Small intestine (tissue), 7 donors: ENCODE results near the gene ZCWPW1. TPM values are rescaled to one million over a fixed set of nuclear protein-coding genes. Genes with fewer than 3 reads are reported as not detected.
"Not testable (repeated sequence)": the region's sequence is repeated elsewhere in the genome, so short reads cannot be mapped to it uniquely, and the experiment has no call there.

ENCODE experiments used
- DNase-seq, 2 donors: peaks; one replicate each; pipeline versions ENCODE4 v3.0.0 to v3.0.0-alpha.2; 2013
- FAIRE-seq: peaks from 2 replicates; lab custom pipeline; 2012; peaks lifted over from hg19 to GRCh38; lab: Jason Lieb, UNC
- H3K27ac ChIP-seq, 3 donors: one replicate each; pipeline ENCODE4 v1.5.1; 2013; ENCODE audit warnings: low read length in 2 of 3, mild to moderate bottlenecking in 2 of 3, control low read depth in 1 of 3, inconsistent platforms in 1 of 3, low read depth in 1 of 3, moderate library complexity in 1 of 3
- H3K27me3 ChIP-seq, 3 donors: one replicate each; pipeline ENCODE4 v1.6.1; 2013; ENCODE audit warnings: low read length in 3 of 3, inconsistent platforms in 1 of 3; ENCODE audit not compliant: control insufficient read depth in 3 of 3, insufficient read depth in 3 of 3
- H3K36me3 ChIP-seq, 3 donors: one replicate each; pipeline ENCODE4 v1.6.1; 2013; ENCODE audit warnings: low read length in 3 of 3, inconsistent platforms in 1 of 3, low read depth in 1 of 3, mild to moderate bottlenecking in 1 of 3, moderate library complexity in 1 of 3; ENCODE audit not compliant: control insufficient read depth in 3 of 3, insufficient read depth in 2 of 3
- H3K4me1 ChIP-seq, 3 donors: one replicate each; pipeline ENCODE4 v1.6.1; 2013; ENCODE audit warnings: low read length in 2 of 3, inconsistent platforms in 1 of 3, low read depth in 1 of 3, mild to moderate bottlenecking in 1 of 3, moderate library complexity in 1 of 3; ENCODE audit not compliant: control insufficient read depth in 3 of 3, insufficient read depth in 2 of 3
- H3K4me3 ChIP-seq, 3 donors: one replicate each; pipeline ENCODE4 v1.5.1; 2013; ENCODE audit warnings: low read length in 3 of 3, control low read depth in 1 of 3, inconsistent platforms in 1 of 3, low read depth in 1 of 3, mild to moderate bottlenecking in 1 of 3, moderate library complexity in 1 of 3
- H3K9me3 ChIP-seq, 2 donors: one replicate each; pipeline ENCODE4 v1.6.1; 2013; ENCODE audit warnings: low read depth in 1 of 2, low read length in 1 of 2; ENCODE audit not compliant: control insufficient read depth in 2 of 2, insufficient read depth in 1 of 2
- WGBS, 3 donors: extraction: QIAGEN DNeasy Blood & Tissue Kit; methylation state at CpG; one replicate each; pipeline ENCODE4 v1.1.7; 2013; 5-methylcytosine and 5-hydroxymethylcytosine counted together
- polyA plus RNA-seq, 4 donors: library from polyadenylated mRNA; stranded (reverse) in 3 of 4; unstranded in 1 of 4; fragments of 200-250 nt in 3 of 4; fragments of 120-200 nt in 1 of 4; gene quantifications; one replicate each; pipeline versions ENCODE4 v1.2.1 to v1.2.3, GENCODE V29; 2013
- donor health status: healthy with polysubstance abuse.
- donor health status: control.
- donor health status: control.
- donor health status: Bipolar disorder and iron deficiency.
- donor health status: healthy.

Gene ZCWPW1
- polyA plus RNA-seq, 4 donors: 1.3 to 6.5 (median 4.8) TPM

- Histone ChIP-seq H3K9me3 (no peaks in the 10 kb centered on the region), H3K27me3 (no peaks in the 10 kb centered on the region), H3K4me3 (no peak overlapping the region), H3K4me1 (peaks cover 0 to 5% (median 0%) of the 10 kb centered on the region in 3 donors), H3K27ac (no peak overlapping the region), H3K36me3 (peaks cover 0 to 62% (median 11%) of the 10 kb centered on the region in 3 donors)
- FAIRE-seq (no peak), DNase-seq (no peak)
- 92 to 100% (median 98%) methylated on average over 2 of the region's 2 CpGs for WGBS, 3 donors
These were observed 36.3 kb upstream of the ZCWPW1 start for GRCh38 chr7:100464791-100465190.

- no peaks in the 10 kb centered on the region for H3K4me1 ChIP-seq
- WGBS, 3 donors: 84 to 90% (median 86%) methylated on average over 7 of the region's 7 CpGs
- no peaks in the 10 kb centered on the region for H3K27me3 ChIP-seq
- peaks cover 0 to 62% (median 11%) of the 10 kb centered on the region in 3 donors for H3K36me3 ChIP-seq
- no peaks in the 10 kb centered on the region for H3K9me3 ChIP-seq
- no peak within 1 kb of the TSS for H3K27ac ChIP-seq
- no peak for DNase-seq
- no peak within 1 kb of the TSS for H3K4me3 ChIP-seq
- no peak for FAIRE-seq
These were observed 35.7 kb upstream of the ZCWPW1 start, which contains the start of gene SPACDR for GRCh38 chr7:100464210-100464660. TSS of gene SPACDR (minus strand) at chr7:100464260. CDS start at chr7:100464025, 235 bp downstream.

GRCh38 chr7:100457033-100457432 lies 28.5 kb upstream of the ZCWPW1 start:
- DNase-seq (no peak), FAIRE-seq (no peak)
- Histone ChIP-seq H3K36me3 (peaks cover 0 to 29% (median 2%) of the 10 kb centered on the region in 3 donors), H3K27ac (no peak overlapping the region), H3K9me3 (no peaks in the 10 kb centered on the region), H3K4me3 (no peak overlapping the region), H3K4me1 (no peaks in the 10 kb centered on the region), H3K27me3 (no peaks in the 10 kb centered on the region)
- WGBS, 3 donors: 91 to 95% (median 94%) methylated on average over 6 of the region's 6 CpGs

- H3K9me3 ChIP-seq: no peaks in the 10 kb centered on the region
- WGBS, 3 donors: 88 to 94% (median 89%) methylated on average over 14 of the region's 14 CpGs
These were observed 28.1 kb upstream of the ZCWPW1 start for GRCh38 chr7:100456562-100456961.

GRCh38 chr7:100455206-100455605 lies 26.7 kb upstream of the ZCWPW1 start:
- FAIRE-seq (no peak), DNase-seq (no peak)
- Histone ChIP-seq H3K36me3 (peaks cover 0 to 19% (median 2%) of the 10 kb centered on the region in 3 donors), H3K4me3 (no peak overlapping the region), H3K27ac (no peak overlapping the region), H3K27me3 (no peaks in the 10 kb centered on the region), H3K4me1 (peaks cover 0 to 7% (median 0%) of the 10 kb centered on the region in 3 donors), H3K9me3 (no peaks in the 10 kb centered on the region)
- WGBS, 3 donors: 66 to 88% (median 73%) methylated on average over 3 of the region's 3 CpGs

More at GRCh38 chr7:100456562-100456961, 28.1 kb upstream of the ZCWPW1 start:
- Histone ChIP-seq H3K27ac (no peak overlapping the region), H3K36me3 (peaks cover 0 to 28% (median 2%) of the 10 kb centered on the region in 3 donors), H3K4me3 (no peak overlapping the region), H3K27me3 (no peaks in the 10 kb centered on the region), H3K4me1 (no peaks in the 10 kb centered on the region)
- DNase-seq: no peak
- no peak for FAIRE-seq

- WGBS, 3 donors: 91 to 96% (median 94%) methylated on average over 8 of the region's 8 CpGs
- not testable (repeated sequence) for H3K9me3 ChIP-seq, H3K27ac ChIP-seq, H3K27me3 ChIP-seq, H3K4me3 ChIP-seq, DNase-seq, FAIRE-seq
- Histone ChIP-seq H3K4me1 (peaks cover 0 to 10% (median 0%) of the 10 kb centered on the region in 3 donors), H3K36me3 (peaks cover 0 to 12% (median 2%) of the 10 kb centered on the region in 3 donors)
These were observed 25.4 kb upstream of the ZCWPW1 start for GRCh38 chr7:100453854-100454253.

GRCh38 chr7:100452513-100452912 lies 24.0 kb upstream of the ZCWPW1 start:
- Histone ChIP-seq H3K27me3 (no peaks in the 10 kb centered on the region), H3K27ac (no peak overlapping the region), H3K9me3 (no peaks in the 10 kb centered on the region), H3K4me3 (no peak overlapping the region), H3K4me1 (peaks cover 0 to 10% (median 0%) of the 10 kb centered on the region in 3 donors), H3K36me3 (peaks cover 0 to 9% (median 0%) of the 10 kb centered on the region in 3 donors)
- no peak for FAIRE-seq
- DNase-seq: no peak
- WGBS, 3 donors: 91 to 95% (median 92%) methylated on average over 3 of the region's 3 CpGs

- Histone ChIP-seq H3K4me1 (peaks cover 0 to 26% (median 0%) of the 10 kb centered on the region in 3 donors), H3K9me3 (no peaks in the 10 kb centered on the region), H3K27me3 (no peaks in the 10 kb centered on the region), H3K27ac (no peak overlapping the region), H3K4me3 (peak overlapping the region in 1 of 3 donors; percentile 71), H3K36me3 (no peaks in the 10 kb centered on the region)
- DNase-seq (no peak), FAIRE-seq (no peak)
- 67 to 80% (median 69%) methylated on average over 13 of the region's 13 CpGs for WGBS, 3 donors
These were observed 20.8 kb upstream of the ZCWPW1 start for GRCh38 chr7:100449190-100449795.
